Left ventricle myocardium inferior (tissue), 1 donor: ENCODE data around the gene GDF7. TPM values are rescaled to one million over a fixed set of nuclear protein-coding genes. Genes with fewer than 3 reads are reported as not detected.

Experiments used
- DNase-seq: peaks from one replicate; pipeline ENCODE4 v3.0.0-alpha.2; 2020
- H3K27ac ChIP-seq: fragments of 200-600 bp; replicated peaks from 2 replicates; pipeline ENCODE4 v1.8.0; 2021
- H3K27me3 ChIP-seq: fragments of 200-600 bp; 2 replicates; pipeline ENCODE4 v1.8.0; 2021; ENCODE audit warnings: low read depth
- H3K36me3 ChIP-seq: fragments of 200-600 bp; 2 replicates; pipeline ENCODE4 v1.8.0; 2021
- H3K4me1 ChIP-seq: fragments of 200-600 bp; 2 replicates; pipeline ENCODE4 v1.8.0; 2021
- H3K4me3 ChIP-seq: fragments of 200-600 bp; 2 replicates; pipeline ENCODE4 v1.8.0; 2021; ENCODE audit warnings: mild to moderate bottlenecking, moderate library complexity
- H3K9me3 ChIP-seq: fragments of 200-600 bp; replicated peaks from 2 replicates; pipeline ENCODE4 v1.8.0; 2021
- CTCF ChIP-seq: fragments of 200-600 bp; IDR thresholded peaks from 2 replicates; pipeline ENCODE4 v1.8.0; 2021; ENCODE audit warnings: antibody characterized with exemption, mild to moderate bottlenecking, borderline replicate concordance
- intact Hi-C: fragments of 100-400 bp; cut with micrococcal nuclease; formaldehyde crosslinking; loops from one replicate; pipeline ENCODE4 v1.11.0; 2022
- total RNA-seq: library from RNA; stranded (reverse); fragmentation: NEBNext Ultra II Directional; extraction: Animal tissue kit (Norgen Biotek cat#: 25700); gene quantifications from one replicate; pipeline ENCODE4 v1.2.1, GENCODE V29; 2021
- donor health status: DM: no; HTN: yes; CAD: no; lungs with severe emphysema.

The GDF7 gene
- total RNA-seq, 1 donor from 2014 or later = 0.58 TPM

GRCh38 chr2:20643060-20643459, 23.9 kb upstream of the GDF7 start:
- peak; percentile 6 for DNase-seq

GRCh38 chr2:20643826-20644225, 23.1 kb upstream of the GDF7 start:
- intact Hi-C loops = loop anchor here (2.0 kb wide), 1 partner anchor 201 kb away; no protein-coding TSS in a partner anchor
- DNase-seq = no peak
- TF ChIP-seq CTCF = no peak
- Histone ChIP-seq H3K4me3 (no peak overlapping the region), H3K9me3 (no peaks in the 10 kb centered on the region), H3K27ac (no peak overlapping the region), H3K36me3 (peaks cover 40% of the 10 kb centered on the region), H3K27me3 (no peaks in the 10 kb centered on the region), H3K4me1 (peaks cover 56% of the 10 kb centered on the region)

More at GRCh38 chr2:20643060-20643459, 23.9 kb upstream of the GDF7 start:
- Histone ChIP-seq H3K4me1 (peaks cover 56% of the 10 kb centered on the region), H3K4me3 (no peak overlapping the region), H3K36me3 (peaks cover 45% of the 10 kb centered on the region), H3K9me3 (no peaks in the 10 kb centered on the region), H3K27me3 (no peaks in the 10 kb centered on the region), H3K27ac (no peak overlapping the region)
- no peak for TF ChIP-seq CTCF
- intact Hi-C loops = loop anchor here (2.0 kb wide), 1 partner anchor 200 kb away; no protein-coding TSS in a partner anchor

GRCh38 chr2:20645301-20645701, 21.6 kb upstream of the GDF7 start:
- intact Hi-C loops = no loop called here
- DNase-seq = peak; percentile 12
- Histone ChIP-seq H3K4me1 (peaks cover 56% of the 10 kb centered on the region), H3K27me3 (no peaks in the 10 kb centered on the region), H3K27ac (no peak overlapping the region), H3K36me3 (peaks cover 34% of the 10 kb centered on the region), H3K9me3 (no peaks in the 10 kb centered on the region), H3K4me3 (no peak overlapping the region)
- TF ChIP-seq CTCF = no peak

GRCh38 chr2:20645761-20646160, 21.2 kb upstream of the GDF7 start:
- H3K4me1 ChIP-seq = peaks cover 56% of the 10 kb centered on the region
- intact Hi-C loops = no loop called here
- no peaks in the 10 kb centered on the region for H3K27me3 ChIP-seq
- peak; percentile 10 for DNase-seq
- H3K36me3 ChIP-seq = peaks cover 30% of the 10 kb centered on the region
- no peak overlapping the region for H3K27ac ChIP-seq
- H3K4me3 ChIP-seq = no peak overlapping the region
- H3K9me3 ChIP-seq = no peaks in the 10 kb centered on the region
- no peak for TF ChIP-seq CTCF

GRCh38 chr2:20646446-20646845, 20.5 kb upstream of the GDF7 start:
- Histone ChIP-seq H3K36me3 (peaks cover 30% of the 10 kb centered on the region), H3K27me3 (no peaks in the 10 kb centered on the region), H3K9me3 (no peaks in the 10 kb centered on the region), H3K4me3 (no peak overlapping the region), H3K4me1 (peaks cover 53% of the 10 kb centered on the region), H3K27ac (no peak overlapping the region)
- DNase-seq = peak; percentile 7
- intact Hi-C loops = no loop called here
- no peak for TF ChIP-seq CTCF

- DNase-seq = no peak
- Histone ChIP-seq H3K36me3 (peaks cover 30% of the 10 kb centered on the region), H3K4me3 (no peak overlapping the region), H3K4me1 (peaks cover 49% of the 10 kb centered on the region), H3K27ac (no peak overlapping the region), H3K9me3 (no peaks in the 10 kb centered on the region), H3K27me3 (no peaks in the 10 kb centered on the region)
- no peak for TF ChIP-seq CTCF
- intact Hi-C loops = no loop called here
These were observed 19.7 kb upstream of the GDF7 start for GRCh38 chr2:20647211-20647610.
